Lower leg skin (tissue), 3 donors: ENCODE measurements around the gene RSPO4.

Experiments
- CTCF ChIP-seq, 3 donors: fragments of 450-650 bp; IDR thresholded peaks; one replicate each; pipeline ENCODE4 v1.5.1; 2016; ENCODE audit warnings: antibody characterized with exemption in 3 of 3, mild to moderate bottlenecking in 3 of 3, moderate library complexity in 2 of 3
- POLR2A ChIP-seq, 2 donors: fragments of 450-650 bp; IDR thresholded peaks; one replicate each; pipeline ENCODE4 v1.6.1; 2016 to 2017; ENCODE audit warnings: antibody characterized with exemption in 2 of 2, mild to moderate bottlenecking in 1 of 2, moderate library complexity in 1 of 2

DNA sequence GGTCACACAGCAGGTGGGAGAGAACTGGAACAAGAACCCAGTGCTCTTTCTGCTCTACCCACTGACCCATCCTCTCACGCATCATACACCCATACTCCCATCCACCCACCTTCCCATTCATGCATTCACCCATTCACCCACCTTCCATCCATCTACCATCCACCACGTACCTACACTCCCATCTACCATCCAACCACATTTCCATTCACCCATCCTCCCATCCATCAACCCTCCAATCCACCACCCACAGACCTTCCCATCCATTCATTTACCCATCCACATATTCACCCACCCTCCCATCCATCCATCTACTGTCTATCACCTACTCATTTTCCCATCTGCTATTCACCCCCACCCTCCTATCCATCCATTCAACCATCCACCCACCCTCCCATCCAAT lies 17.2 kb upstream of the RSPO4 start:
- TF ChIP-seq CTCF (IDR thresholded peaks at IDR 0.05) (no peak), POLR2A (IDR thresholded peaks at IDR 0.05) (no peak)
